GM19467 (cell line): Measurements from ENCODE around the gene SHC2.
"Not testable (repeated sequence)": the region's sequence is repeated elsewhere in the genome, so short reads cannot be mapped to it uniquely, and the experiment has no call there.

Experiments used
- ATAC-seq: cut with Tn5 transposase; IDR thresholded peaks from one replicate; pipeline ENCODE4 v1.9.1; 2021; ENCODE audit warnings: mild to moderate bottlenecking, moderate library complexity; ENCODE audit not compliant: unreplicated experiment

Gene SHC2

GRCh38 chr19:470701-471100 is 9.9 kb upstream of the SHC2 start:
- no peak for ATAC-seq

GRCh38 chr19:469833-470232 is 9.0 kb upstream of the SHC2 start:
- ATAC-seq: no peak

- no peak for ATAC-seq
Observed at GRCh38 chr19:468587-469256, 7.9 kb upstream of the SHC2 start.

- no peak for ATAC-seq
Observed at GRCh38 chr19:467554-467953, 6.7 kb upstream of the SHC2 start.

GRCh38 chr19:465056-465816 is 4.4 kb upstream of the SHC2 start:
- no peak for ATAC-seq

GRCh38 chr19:464208-464545 is 3.3 kb upstream of the SHC2 start:
- no peak for ATAC-seq

GRCh38 chr19:463483-464207 is 2.8 kb upstream of the SHC2 start:
- no peak for ATAC-seq

GRCh38 chr19:461721-462551 is 1.1 kb upstream of the SHC2 start:
- ATAC-seq: no peak

GRCh38 chr19:459724-460511 is 915 bp downstream of the SHC2 start:
- no peak for ATAC-seq

GRCh38 chr19:458091-459042 is 2.5 kb downstream of the SHC2 start:
- ATAC-seq: no peak

GRCh38 chr19:457636-458035 is 3.2 kb downstream of the SHC2 start:
- ATAC-seq: no peak

GRCh38 chr19:456547-457110 is 4.2 kb downstream of the SHC2 start:
- ATAC-seq: no peak

- no peak for ATAC-seq
Observed at GRCh38 chr19:455851-456546, 4.8 kb downstream of the SHC2 start.

GRCh38 chr19:455031-455705 is 5.7 kb downstream of the SHC2 start:
- no peak for ATAC-seq

GRCh38 chr19:453606-454005 is 7.2 kb downstream of the SHC2 start:
- no peak for ATAC-seq

- no peak for ATAC-seq
Observed at GRCh38 chr19:452829-453228, 8.0 kb downstream of the SHC2 start.

- not testable (repeated sequence) for ATAC-seq
Observed at GRCh38 chr19:450912-451481, 9.8 kb downstream of the SHC2 start.
